ENCODE measurements around the gene WDR93.

The WDR93 gene

DNA sequence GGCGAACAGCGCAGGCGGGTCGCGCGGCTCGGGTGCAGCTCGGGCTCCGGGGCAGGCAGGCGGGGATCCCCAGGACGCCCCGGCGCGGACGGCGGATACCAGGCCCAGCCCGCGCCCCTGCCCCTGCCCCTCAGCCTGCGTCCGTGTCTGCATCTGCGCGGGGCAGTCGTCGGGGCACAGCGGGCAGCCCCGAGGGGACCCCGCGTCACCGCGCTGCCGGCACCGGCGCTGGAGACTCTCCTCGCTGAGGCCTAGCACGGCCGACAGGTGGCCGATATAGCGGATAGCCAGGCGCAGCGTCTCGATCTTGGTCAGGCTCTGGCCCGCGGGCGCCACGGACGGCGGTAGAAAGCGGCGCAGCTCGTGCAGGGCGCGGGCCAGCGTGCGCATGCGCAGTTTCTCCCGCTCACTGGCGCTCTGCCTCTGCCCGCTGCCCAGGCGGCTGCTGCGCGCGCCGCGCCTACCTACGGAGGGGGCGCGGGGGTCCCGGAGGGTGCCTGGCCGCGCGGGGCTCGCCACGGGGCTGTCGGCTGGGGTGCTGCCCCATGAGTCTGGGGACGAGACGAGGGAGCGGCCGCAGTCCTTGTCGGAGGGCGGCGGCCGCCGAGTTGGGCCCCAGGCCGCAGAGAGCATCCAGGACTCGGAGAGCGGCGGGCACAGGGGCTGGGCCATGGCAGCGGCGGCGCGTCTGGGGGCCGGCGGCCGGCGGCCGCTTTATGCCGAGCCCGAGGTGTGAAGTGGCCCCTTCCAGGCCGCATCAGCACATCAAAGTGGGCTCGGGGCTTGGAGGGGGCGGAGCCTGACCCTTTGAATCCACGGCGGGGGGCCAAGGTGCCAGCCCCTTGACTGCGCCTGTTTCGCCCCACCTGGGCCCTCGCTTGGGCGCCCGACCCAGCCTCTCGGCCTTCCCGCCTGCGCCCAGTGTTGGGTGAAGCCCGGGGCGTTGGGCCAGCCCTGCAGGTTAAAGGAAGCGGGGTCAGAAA, 60.2 kb downstream of the WDR93 start, which contains the start of gene MESP1:
Gene MESP1, minus strand, starts transcription at position 690 of the 983 bp plus-strand sequence. Its CDS starts 18 bp downstream, at position 672.
- peak; percentile 86 for DNase-seq

DNA sequence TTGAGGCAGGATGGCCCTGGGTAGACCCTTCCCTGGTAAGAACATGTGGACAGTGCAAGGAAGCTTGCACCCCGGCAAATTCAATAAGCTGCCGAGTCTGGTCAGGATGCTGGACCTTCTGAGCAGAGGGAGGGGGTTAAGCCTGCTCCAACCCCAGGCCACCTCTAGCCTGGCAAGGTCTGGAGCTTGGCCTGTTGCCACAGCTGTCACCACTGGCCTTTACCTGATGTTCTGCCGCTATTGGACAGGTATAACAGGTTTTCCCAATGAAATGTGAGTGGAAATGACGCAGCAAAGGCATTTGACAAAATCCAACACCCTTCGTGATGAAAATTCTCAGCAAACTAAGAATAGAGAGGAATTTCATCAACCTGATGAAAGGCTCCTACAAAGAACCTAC, 61.1 kb downstream of the WDR93 start:
- DNase-seq = no peak

DNA sequence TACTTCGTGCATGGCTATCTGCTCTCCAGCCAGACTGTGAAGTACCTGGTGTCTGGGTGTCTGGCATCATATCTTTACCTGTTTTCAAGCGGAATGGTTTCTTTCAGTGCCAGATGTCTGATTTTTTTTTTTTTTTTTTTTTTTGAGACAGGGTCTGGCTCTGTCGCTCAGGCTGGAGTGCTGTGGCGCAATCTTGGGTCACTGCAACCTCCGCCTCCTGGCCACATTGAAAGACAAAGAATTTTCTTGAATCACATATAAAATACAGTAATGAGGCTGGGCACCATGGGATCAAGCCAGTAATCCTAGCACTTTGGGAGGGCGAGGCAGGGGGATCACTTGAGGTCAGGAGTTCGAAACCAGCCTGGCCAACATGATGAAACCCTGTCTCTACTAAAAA, 63.2 kb downstream of the WDR93 start:
- DNase-seq = no peak

DNA sequence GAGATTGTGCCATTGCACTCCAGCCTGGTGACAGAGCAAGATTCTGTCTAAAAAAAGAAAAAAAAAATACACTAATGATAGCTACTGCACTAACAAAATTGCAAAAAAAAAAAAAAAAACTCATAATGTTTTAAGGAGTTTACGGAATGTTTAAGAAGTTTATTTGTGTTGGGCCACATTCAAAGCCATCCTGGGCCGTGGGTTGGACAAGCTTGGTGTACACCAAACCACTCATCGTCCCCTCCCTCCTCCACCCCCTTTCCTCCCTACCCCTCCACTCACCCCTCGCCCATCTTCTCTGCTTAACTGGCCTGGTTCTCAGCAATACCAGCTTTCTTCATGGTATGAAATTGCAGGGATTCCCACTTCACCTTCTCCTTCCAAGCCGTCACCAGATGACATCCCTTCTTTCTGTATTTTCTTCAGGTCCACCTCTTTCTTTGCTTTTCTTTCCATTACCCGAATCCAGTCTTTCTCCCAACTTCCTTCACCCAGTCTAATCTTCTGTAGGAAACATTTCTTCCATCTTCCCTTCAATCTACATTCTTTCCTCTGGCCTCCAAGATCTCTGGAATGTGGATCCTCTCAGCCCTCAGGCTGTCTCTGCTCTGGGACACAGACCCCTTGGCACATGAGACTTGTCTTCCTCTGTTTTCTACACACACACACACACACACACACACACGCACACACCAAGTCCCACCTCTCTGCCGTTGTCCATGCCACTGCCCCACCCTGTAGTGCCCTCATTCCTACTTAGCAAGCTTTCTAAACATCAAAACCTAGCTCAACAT, 63.9 kb downstream of the WDR93 start:
- DNase-seq = no peak

DNA sequence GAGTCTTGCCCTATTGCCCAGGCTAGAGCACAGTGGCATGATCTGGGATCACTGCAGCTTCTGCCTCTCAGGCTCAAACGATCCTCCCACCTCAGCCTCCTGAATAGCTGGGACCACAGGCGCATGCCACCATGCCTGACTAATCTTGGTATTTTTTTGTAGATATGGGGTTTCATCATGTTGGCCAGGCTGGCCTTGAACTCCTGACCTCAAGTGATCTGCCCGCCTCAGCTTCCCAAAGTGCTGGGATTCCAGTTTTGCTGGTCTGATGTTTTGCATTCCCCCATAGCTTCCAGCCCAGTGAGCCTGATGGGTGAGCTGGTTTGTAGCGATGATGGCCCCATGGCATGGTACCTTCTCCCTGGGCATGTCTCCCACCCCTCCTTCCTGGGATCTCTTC, 65.1 kb downstream of the WDR93 start:
- DNase-seq = no peak

DNA sequence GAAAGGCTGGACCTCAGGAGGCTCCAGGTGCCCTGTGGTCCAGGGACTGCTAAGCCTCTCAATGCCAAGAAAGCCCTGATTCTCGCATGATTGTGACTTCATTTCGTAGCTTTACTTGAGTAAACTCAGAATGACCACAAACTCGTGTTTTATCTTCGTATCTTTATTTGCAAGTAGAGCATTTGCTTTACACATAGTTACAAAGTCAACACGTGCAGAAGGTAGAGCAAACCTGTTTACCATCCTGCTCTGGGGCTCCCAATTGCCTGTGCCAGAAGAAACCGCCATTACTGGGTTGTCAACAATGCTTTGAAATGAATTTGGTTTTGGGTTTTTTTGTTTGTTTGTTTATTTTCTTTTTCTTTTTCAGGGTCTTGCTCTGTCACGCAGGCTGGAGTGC, 66.3 kb downstream of the WDR93 start:
- DNase-seq = no peak

DNA sequence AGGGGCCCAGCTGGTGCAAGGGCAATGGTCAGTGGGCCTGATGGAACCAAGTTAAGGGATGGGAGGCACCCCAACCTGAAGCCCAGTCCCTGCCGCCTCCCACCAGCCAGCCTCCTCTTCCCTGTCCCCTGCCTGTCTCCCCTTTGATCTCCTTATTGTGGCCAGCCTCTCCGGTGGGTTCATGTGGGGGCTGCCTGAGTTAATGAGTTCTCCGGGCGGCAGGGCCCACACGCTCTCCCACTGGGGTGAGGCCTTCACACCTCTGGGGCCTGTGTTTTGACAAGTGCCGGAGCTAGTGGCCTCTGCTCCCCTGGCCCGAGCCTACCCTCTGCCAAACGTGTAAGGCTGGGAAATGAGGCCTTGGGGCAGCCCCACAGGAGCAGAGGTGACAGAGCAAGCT, 67.7 kb downstream of the WDR93 start:
- DNase-seq = no peak

DNA sequence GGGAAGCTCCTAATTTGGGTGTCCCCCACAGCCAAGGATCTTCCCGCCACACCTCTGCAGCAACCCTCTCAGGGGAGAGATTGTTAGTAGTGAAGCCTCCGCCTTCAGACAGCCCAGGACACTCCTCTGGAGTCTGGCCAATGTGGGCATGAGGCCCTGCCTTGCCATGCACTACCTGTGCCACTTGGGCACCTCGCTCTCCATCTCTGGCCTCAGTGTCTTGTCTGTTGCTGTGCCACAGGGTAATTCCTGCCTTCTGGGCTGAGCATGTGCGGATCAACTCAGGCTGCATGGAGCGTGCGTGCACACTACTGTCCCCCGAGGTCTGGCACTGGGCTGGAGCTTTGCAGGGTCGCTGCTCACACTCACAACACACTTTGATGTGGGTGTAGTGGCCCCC, 68.4 kb downstream of the WDR93 start:
- DNase-seq = no peak

DNA sequence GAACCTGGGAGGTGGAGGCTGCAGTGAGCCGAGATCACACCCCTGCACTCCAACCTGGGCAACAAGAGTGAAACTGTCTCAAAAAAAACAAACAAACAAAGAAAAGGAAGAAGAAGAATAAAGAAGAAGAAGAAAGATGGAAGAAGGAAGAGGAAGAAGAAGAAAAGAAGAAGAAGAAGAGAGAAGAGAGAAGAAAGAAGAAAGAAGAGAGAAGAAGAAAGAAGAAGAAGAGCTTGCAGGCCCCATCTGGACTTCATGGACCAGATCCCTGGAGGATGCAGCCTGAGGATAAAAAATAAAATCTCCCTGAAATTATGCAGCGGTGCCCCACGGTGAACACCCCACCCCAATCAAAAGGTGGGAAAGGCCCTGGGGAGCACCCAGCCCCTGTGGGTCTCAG, 69.2 kb downstream of the WDR93 start:
- no peak for DNase-seq

DNA sequence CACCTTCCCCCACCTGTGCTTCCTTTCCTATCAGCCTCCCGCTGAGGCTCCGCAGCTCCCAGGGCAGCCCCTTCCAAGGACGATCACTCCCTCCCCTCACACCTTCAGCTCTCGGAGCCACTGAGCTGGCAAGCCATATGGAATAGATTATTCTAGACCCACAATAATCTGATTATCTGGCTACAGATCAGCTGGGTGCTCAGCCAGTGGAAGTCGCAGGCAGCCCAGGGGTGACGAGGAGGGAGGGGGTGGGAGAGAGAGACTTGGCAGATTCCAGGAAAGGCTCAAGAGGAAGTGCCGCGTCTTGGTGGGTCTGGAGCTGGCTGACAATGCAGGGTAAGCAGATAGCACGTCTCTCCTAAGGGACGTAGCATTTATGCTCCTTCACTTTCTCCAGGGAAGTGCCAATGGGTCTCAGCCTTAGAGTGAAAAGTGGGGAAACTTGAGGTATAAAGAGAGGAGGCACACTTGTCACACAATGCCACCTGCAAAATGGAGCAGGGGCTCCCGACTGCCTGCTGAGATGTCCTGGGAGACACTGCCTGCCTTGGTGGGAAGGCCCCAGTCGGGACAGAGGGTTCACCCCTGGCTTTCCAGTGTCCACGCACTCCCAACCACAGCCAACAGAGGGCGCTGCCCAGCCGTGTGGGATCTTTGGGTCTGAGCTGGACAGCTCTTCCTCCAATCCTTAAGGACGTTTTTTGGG, 69.8 kb downstream of the WDR93 start:
- DNase-seq = peak; percentile 60

DNA sequence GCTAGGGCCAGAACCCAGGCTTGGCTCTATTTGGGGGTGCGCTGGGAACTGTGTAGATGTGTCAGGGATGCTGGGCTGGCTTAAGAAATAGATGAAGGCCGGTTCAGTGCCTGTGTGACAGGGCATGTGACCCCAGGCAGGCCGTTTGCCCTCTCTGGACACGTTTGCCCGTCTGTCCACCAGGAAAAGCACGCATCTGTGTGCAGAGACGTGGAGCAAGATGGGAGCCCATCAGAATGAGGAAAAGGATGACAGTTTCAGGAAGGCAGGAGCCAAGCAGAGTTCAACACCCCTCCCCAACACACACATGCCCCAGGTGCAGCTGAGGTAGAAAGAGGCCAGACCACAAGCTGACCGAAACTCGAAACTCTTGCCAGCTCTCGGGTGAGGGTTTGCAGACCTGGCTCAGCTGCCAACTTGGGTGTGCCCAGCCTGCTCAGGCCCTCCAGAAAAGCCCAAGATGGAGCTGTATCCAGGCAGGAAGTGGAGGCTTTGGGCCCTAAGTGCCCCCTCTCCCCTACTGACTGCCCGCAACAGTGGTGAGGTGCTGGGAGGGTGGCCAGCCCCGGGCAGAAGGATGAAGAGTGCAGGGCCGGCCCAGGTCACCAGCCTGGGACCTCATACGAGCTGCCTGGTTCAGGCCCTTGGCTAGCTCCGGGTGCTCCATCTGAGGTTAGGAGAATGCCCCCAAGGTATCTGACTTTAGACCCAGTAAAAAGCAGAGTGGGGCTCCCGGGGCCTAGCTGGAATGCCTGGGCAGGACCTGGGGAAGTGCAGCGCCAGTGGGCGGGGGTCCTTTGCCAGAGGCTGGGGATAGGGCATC, 70.6 kb downstream of the WDR93 start:
- DNase-seq = no peak

DNA sequence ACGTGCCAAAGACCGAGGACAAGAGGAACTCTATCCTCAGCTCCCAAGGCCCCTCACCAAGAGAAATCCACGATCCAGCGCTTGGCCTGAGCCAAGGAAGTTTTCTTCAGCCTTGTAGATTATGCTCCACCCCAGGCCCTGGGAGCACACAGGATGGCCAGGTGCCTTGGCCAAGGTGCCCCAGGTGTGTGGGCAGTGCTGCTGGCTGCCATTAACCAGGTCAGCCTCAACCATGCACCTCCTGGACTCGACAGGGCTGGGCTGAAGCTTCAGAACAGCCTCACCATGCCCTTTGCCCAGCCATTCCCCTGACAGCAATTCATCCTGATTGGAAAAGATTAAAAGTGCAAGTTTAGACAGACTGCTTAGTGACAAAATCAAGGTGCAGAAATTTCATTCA, 71.3 kb downstream of the WDR93 start:
- no peak for DNase-seq

DNA sequence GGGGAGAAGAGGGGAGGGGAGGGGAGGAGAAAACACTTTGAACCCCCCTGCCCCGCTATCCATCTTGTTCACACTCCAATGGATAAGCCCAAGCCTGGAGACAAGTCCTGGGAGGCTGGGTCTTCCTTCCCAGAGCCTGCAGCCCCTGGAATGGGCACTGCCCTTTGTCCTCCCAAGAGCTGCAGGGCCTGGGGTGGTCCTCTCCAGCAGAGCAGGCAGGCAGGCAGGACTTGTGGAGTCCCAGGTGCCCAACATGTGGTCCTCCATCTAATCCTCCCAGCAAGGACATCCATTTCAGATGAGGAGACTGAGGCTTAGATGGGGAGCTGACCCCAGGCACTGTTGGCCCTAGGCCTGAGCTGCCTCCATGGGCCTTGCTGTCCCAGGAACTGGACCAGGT, 75.1 kb downstream of the WDR93 start:
- no peak for DNase-seq

DNA sequence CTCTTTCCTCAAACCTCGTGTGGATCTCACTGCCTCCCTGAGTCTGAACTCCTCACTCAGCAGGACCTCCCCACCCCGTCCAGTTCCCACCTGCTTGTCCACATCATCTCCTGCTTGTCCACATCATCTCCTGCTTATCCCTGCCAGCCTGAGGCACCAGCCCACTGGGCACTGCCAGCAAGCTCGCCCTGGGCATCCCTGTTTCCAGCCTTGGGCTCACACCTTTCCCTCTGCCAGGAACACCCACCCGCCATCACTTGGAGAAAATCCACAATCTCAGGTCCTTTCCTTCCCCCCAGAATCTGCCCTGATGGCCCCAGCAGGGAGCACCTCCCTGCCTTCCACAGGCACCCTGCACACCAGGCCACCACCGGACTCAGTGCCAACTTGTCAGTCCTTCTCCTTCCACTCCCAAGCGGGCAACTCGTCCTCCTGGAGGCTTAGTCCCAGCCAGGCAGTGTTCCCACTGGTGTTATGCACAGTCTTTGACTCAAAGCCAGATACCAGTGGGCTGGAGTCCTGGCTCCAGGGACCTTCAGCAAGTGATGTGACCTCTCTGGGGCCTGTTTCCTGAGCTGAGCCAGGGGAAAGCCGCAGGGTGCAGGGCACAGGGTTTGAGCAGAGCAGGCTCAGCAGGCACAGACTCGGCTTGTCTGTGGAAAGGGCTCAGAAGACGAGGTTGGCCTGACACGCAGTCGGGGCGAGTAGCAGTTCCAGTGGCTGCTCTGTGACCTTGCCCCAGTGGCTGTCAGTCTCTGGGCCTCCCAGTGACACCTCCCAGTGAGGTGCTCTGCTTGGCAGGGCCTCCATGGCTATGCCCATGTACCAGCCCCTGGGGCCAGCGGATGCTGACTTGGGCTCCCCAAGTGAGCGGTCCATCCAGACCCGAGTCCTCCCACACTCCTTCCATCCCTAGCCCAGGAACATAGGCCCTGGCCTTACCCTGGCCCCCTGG, 76.0 kb downstream of the WDR93 start:
- no peak for DNase-seq

DNA sequence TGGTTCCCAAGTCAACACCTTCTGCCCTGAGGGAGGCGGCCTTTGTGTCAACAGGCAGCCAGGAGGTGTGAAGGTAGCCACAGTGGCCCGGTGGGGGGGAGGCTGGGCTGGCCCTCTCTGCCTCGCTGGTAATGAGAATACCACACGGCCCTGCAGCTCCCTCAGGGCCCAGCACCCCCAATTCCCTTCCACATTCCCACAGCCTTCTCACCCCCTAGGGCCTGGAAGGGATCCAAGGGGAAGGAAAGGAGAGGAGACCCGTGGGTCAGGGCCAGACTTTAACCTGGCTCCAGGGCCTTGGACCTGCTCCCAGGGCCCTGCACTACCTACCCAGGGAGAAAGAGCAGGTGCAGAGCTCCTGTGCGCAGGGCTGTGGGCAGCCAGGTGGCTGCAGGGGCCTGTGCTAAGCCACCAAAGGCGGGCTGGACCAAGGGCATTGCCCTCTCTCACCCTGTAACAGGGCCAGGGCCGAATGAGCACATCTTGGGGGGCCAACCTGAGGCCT, 76.9 kb downstream of the WDR93 start:
- no peak for DNase-seq

DNA sequence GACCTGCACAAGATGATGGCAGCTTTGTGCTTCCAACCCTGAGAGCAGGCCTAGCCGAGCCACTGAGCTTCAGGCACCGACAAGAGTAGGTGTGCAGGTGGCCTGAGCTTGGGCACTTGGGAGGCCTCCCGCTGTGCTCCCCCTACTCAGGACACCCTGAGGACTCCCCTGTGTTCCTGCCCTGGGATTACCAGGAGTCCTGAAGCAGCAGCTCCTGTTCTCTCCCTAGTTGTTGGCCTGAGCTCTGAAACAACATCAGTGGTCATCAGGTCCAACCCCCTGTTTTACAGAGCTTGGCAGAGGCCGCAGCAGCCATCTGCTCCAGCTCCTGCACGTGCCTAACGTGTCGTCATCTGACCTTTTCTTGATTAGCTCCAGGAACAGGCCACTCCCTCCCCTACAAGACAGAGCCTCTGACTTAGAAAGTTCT, 77.5 kb downstream of the WDR93 start:
- no peak for DNase-seq

DNA sequence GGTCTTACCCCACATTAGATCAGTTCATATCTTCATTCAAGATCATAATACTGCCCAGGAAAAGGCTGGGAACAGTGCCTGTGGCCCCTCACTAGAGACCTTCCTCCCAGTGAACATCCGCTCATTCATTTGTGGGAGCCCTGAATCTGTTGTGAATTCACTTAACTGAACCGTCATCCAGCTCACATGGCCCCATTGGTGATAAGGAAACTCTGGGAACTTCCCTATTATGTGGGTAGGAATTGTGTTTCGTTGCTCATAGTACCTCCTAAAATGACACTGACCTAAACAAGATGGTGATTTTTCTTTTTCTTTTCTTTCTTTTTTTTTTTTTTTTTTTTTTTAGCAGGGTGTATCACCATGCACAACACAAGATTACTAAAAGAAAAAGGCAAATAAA, 78.8 kb downstream of the WDR93 start:
- DNase-seq = no peak

DNA sequence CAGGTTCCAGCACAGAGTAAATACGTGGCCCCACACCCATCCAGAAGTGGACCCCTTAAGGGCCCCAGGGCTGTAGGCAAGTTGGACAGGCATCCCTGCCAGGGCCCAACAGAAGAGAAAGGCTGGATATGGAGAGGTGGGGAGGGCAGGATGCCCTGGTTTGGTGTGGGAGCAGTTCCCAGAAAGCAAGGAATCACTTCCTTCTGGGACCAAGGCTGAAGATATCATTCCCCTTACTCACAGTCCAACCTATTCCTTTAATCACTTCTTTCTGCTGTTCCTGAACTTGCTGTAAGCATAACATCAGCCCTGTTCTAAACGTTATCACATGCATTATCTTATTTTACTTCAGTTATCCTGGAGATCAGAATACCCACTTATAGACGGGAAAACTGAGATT, 79.4 kb downstream of the WDR93 start:
- DNase-seq = no peak

DNA sequence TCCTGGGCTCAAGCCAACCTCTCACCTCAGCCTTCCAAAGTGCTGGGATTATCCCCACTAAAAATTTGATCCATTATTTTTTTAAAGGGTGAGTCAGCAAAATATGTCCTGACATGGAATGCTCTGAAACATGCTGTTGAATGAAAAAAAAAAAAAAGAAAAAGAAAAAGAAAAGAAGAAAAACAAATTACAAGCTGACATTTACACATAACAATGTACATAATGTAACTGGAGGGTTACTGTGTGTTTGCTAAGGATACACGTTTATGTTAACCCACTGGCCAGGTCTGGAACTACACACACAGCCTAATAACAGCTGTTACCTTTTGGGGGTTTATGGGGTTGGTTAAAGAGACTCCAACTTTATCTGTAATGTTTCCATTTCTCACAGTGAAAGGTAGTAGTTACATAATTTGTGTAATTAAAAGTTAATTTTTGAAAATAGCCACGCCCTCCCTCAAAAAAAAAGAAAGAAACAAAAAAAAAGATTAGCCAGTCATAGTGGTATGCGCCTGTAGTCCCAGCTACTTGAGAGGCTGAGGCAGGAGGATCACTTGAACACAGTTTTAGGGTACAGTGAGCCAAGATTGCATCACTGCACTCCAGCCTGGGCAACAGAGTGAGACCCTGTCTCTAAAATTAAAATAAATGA, 82.4 kb downstream of the WDR93 start:
- DNase-seq = no peak

DNA sequence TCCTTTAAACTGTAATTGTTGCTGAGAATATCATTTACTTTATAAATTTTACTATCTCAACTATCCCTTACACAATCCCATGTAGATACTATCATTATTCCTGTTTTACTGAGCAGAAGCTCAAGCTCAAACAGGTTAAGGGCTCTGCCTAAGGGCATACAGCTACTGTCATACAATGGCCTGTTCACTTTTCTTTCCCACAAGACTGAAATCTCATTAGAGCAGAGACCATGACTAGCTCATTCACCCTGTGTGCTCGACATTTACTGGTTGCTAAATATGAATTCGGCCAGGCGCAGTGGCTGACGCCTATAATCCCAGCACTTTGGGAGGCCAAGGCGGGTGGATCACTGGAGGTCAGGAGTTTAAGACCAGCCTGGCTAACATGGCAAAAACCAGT, 83.9 kb downstream of the WDR93 start:
- no peak for DNase-seq
